Ovary (tissue), 9 donors: ENCODE measurements around the gene IGF1R. TPM values are rescaled to one million over a fixed set of nuclear protein-coding genes. Genes with fewer than 3 reads are reported as not detected.

Experiments used
- DNase-seq, 5 donors: peaks; one replicate each; pipeline ENCODE4 v3.0.0-alpha.2; 2019 to 2020
- H3K27ac ChIP-seq, 2 donors: fragments of 200-600 bp; one replicate each; pipeline versions ENCODE4 v1.5.1 to v1.8.0; 2019 to 2022
- H3K27me3 ChIP-seq: fragments of 200-600 bp; one replicate; pipeline ENCODE4 v1.8.0; 2022
- H3K36me3 ChIP-seq: fragments of 200-600 bp; sonication (generic); one replicate; pipeline ENCODE4 v1.5.1; 2019
- H3K4me1 ChIP-seq: one replicate; pipeline ENCODE4 v1.8.1; 2013; ENCODE audit warnings: mild to moderate bottlenecking, moderate library complexity; ENCODE audit not compliant: insufficient read depth
- H3K4me3 ChIP-seq: fragments of 200-600 bp; sonication (generic); one replicate; pipeline ENCODE4 v1.5.1; 2017
- H3K9me3 ChIP-seq, 2 donors: fragments of 200-600 bp in 1 of 2; sonication (generic) in 1 of 2; one replicate each; pipeline versions ENCODE4 v1.5.1 to v1.8.1; 2013 to 2019; ENCODE audit warnings: mild to moderate bottlenecking in 1 of 2, moderate library complexity in 1 of 2
- EP300 ChIP-seq: sonication (generic); formaldehyde crosslinking; IDR thresholded peaks from one replicate; pipeline ENCODE4 v1.6.1; 2017; ENCODE audit warnings: antibody characterized with exemption
- POLR2A ChIP-seq: fragments of 450-650 bp; IDR thresholded peaks from one replicate; pipeline ENCODE4 v1.6.1; 2017; ENCODE audit warnings: antibody characterized with exemption, mild to moderate bottlenecking, moderate library complexity
- WGBS, 3 donors: extraction: QIAGEN DNeasy Blood & Tissue Kit in 1 of 3; methylation state at CpG; one replicate each; pipeline versions ENCODE4 v1.1.5 to v1.1.7; 2013 to 2017; 5-methylcytosine and 5-hydroxymethylcytosine counted together
- intact Hi-C, 4 donors: fragments of 100-400 bp; cut with DNase I; formaldehyde crosslinking; loops; one replicate each; pipeline versions ENCODE4 v1.11.0 to v1.15.1; 2022 to 2023
- polyA plus RNA-seq, 2 donors: library from polyadenylated mRNA; stranded (reverse); fragments of 200-250 nt in 1 of 2; fragments of 350-450 nt in 1 of 2; fragmentation: Illumina TruSeq in 1 of 2; extraction: RNeasy Lipid Tissue Mini Kit (QIAGEN cat#74804) in 1 of 2; gene quantifications; one replicate each; pipeline ENCODE4 v1.2.3, GENCODE V29; 2013 to 2014
- total RNA-seq, 7 donors: library from RNA; depleted of rRNA in 2 of 7; stranded (reverse); fragments of >200 nt in 2 of 7; fragmentation: NEBNext Ultra II Directional in 3 of 7; extraction: Animal tissue kit (Norgen Biotek cat#: 25700) in 3 of 7; gene quantifications; one replicate each; pipeline versions ENCODE4 v1.1.0 to v1.2.4, GENCODE V29; 2016 to 2023
- TF ChIP-seq, protein P1 (sequence below), 3 donors: fragments of 450-650 bp in 2 of 3; fragments of 200-600 bp in 1 of 3; IDR thresholded peaks; one replicate each; pipeline versions ENCODE4 v1.5.1 to v1.8.0; 2016 to 2022; ENCODE audit warnings: antibody characterized with exemption in 3 of 3, mild to moderate bottlenecking in 1 of 3
- donor health status: DM: no; HTN: no; CAD: no; lungs with moderate emphysema.
- donor health status: DM: no; HTN: no; CAD: no.
- donor health status: Bipolar disorder and iron deficiency.
- donor health status: DM: yes; HTN: yes; CAD: no.
- donor health status: DM: no; HTN: no; CAD: no.
- donor health status: DM: yes; HTN: yes; CAD: no.

The IGF1R gene
- total and polyA plus RNA-seq, 9 donors: 15.4 to 88.7 (median 68.9) TPM

DNA sequence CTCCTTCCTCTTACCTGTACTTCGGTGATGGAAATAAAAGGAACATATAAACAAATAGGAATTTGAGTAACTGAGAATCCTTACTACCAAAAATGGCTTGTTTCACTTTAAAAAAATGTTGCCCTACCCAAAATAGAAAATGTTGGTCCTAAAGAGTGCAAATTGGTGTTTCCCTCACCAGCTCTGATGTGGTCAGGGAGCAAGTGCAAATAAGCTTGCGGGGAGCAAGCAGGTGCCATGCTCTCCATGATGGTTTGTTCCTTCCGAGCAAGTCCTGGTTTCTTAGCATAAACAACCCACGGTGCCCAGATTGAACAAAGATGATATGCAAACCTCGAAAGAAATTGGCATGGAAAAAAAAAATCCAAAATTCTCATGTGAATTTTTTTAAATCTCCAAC is 290.5 kb downstream of the IGF1R start:
- WGBS, 3 donors: 90 to 95% (median 92%) methylated on average over 5 of the region's 5 CpGs
- TF ChIP-seq POLR2A (no peak), EP300 (no peak)
- TF ChIP-seq, protein P1, sequence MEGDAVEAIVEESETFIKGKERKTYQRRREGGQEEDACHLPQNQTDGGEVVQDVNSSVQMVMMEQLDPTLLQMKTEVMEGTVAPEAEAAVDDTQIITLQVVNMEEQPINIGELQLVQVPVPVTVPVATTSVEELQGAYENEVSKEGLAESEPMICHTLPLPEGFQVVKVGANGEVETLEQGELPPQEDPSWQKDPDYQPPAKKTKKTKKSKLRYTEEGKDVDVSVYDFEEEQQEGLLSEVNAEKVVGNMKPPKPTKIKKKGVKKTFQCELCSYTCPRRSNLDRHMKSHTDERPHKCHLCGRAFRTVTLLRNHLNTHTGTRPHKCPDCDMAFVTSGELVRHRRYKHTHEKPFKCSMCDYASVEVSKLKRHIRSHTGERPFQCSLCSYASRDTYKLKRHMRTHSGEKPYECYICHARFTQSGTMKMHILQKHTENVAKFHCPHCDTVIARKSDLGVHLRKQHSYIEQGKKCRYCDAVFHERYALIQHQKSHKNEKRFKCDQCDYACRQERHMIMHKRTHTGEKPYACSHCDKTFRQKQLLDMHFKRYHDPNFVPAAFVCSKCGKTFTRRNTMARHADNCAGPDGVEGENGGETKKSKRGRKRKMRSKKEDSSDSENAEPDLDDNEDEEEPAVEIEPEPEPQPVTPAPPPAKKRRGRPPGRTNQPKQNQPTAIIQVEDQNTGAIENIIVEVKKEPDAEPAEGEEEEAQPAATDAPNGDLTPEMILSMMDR (IDR thresholded peaks at IDR 0.05): no peak
- H3K4me1 ChIP-seq: peaks cover 13% of the 10 kb centered on the region
- H3K27ac ChIP-seq: no peak overlapping the region
- no peaks in the 10 kb centered on the region for H3K27me3 ChIP-seq
- H3K36me3 ChIP-seq: no peaks in the 10 kb centered on the region
- no peak overlapping the region for H3K4me3 ChIP-seq
- no peak for DNase-seq
- H3K9me3 ChIP-seq: no peaks in the 10 kb centered on the region
- intact Hi-C loops: no loop called here

DNA sequence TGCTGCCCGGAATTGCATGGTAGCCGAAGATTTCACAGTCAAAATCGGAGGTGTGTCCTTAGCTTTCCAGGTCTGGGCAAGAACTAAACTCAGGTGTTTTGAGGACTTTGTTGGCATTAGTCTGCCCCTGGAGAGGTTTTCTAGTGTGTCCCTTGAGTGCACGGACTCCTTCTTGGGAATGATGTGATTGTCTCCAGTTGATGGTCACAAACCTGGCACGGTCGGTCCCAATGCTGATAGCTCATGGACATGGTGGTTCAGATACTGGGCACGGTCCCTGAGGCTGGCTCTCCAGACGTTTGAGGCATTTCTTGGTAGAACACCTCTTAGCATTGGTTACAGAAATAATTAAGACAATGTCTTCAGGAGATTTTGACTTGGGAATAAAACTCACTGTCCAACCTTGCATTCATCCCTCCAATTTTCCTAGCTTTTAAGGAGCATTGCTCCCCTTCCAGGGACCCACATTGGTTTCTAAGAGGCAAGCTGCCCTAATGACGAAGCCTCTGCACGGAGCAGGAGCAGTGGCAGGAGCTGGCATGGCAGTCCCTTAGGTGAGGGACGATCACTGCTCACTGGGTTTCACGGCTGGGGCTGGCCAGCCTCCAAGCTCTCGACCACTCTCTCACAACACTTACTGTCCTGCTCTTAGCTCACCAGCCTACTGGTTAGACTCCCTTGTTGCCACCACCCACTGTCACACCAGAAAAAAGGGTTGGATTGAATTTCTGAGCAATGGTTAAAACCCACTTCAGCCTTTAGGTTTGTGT is 291.2 kb downstream of the IGF1R start:
- 87 to 89% (median 87%) methylated on average over 13 of the region's 13 CpGs for WGBS, 3 donors
- H3K4me1 ChIP-seq: peaks cover 13% of the 10 kb centered on the region
- TF ChIP-seq POLR2A (no peak), EP300 (no peak)
- TF ChIP-seq, protein P1 (IDR thresholded peaks at IDR 0.05): no peak
- no peak overlapping the region for H3K27ac ChIP-seq
- no peaks in the 10 kb centered on the region for H3K27me3 ChIP-seq
- no peaks in the 10 kb centered on the region for H3K36me3 ChIP-seq
- H3K4me3 ChIP-seq: no peak overlapping the region
- DNase-seq: no peak
- intact Hi-C loops: no loop called here
- no peaks in the 10 kb centered on the region for H3K9me3 ChIP-seq

DNA sequence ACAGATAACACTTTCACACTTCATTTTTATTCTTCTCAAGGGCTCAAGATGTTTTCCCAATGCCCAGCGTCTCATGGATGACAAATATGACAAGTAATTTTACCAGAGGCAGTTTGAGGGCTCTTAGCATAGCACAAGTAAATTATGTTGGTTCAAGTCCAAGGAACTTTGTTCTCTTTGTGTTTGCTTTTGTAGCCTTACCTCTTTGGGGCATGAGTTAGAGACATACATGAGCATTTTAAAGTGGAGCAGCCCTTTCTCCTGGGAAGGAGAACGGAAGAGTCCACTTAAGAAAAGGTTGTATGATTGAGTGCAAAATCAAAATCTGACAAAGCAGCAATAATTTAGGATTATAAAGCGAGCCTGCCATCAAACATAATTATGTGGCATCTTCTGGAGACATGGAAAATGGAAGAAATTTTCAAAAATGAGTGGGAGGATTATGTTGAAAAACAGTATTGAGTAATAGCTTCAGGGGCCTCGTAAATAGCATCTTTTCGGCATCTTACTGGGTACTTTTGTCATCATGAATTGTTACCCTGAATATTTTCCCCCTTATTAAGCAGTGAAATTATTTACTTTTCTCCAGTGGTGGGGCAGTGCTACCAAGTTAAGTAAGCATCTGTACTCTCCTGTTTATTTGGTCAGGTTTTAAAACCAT is 293.4 kb downstream of the IGF1R start:
- peaks cover 8% of the 10 kb centered on the region for H3K4me1 ChIP-seq
- no peak for DNase-seq
- WGBS, 3 donors: 66 to 74% (median 69%) methylated on average over 5 of the region's 5 CpGs
- intact Hi-C loops: no loop called here
- TF ChIP-seq, protein P1 (IDR thresholded peaks at IDR 0.05): no peak
- TF ChIP-seq POLR2A (no peak), EP300 (no peak)
- H3K27ac ChIP-seq: no peak overlapping the region
- H3K4me3 ChIP-seq: no peak overlapping the region
- no peaks in the 10 kb centered on the region for H3K9me3 ChIP-seq
- H3K27me3 ChIP-seq: no peaks in the 10 kb centered on the region
- H3K36me3 ChIP-seq: no peaks in the 10 kb centered on the region

- Histone ChIP-seq H3K4me3 (no peak overlapping the region), H3K36me3 (no peaks in the 10 kb centered on the region), H3K9me3 (no peaks in the 10 kb centered on the region), H3K27ac (no peak overlapping the region), H3K4me1 (peaks cover 10% of the 10 kb centered on the region), H3K27me3 (no peaks in the 10 kb centered on the region)
- DNase-seq: no peak
- TF ChIP-seq EP300 (no peak), POLR2A (no peak)
- TF ChIP-seq, protein P1 (IDR thresholded peaks at IDR 0.05): no peak
- intact Hi-C loops: no loop called here
- WGBS, 3 donors: 95 to 97% (median 97%) methylated on average over 7 of the region's 7 CpGs
Measured at GRCh38 chr15:98942431-98942830, 294.1 kb downstream of the IGF1R start.
